SK-N-MC (cell line): Measurements from ENCODE around the gene TRA2B.

Experiments used
- EZH2 ChIP-seq: fragments of 200-600 bp; sonication (generic); IDR thresholded peaks from one replicate; pipeline ENCODE4 v1.6.1; 2017; ENCODE audit warnings: antibody characterized with exemption
- FOXP2 ChIP-seq: optimal IDR thresholded peaks from 2 replicates; pipeline ENCODE3; 2011; ENCODE audit warnings: mild to moderate bottlenecking, moderate library complexity; ENCODE audit not compliant: insufficient read depth; ENCODE audit errors: extremely low read length, control extremely low read depth
- POLR2AphosphoS5 ChIP-seq: IDR thresholded peaks from 2 replicates; pipeline ENCODE4 v1.6.1; 2012; ENCODE audit warnings: mild to moderate bottlenecking, low read depth, low read length, borderline replicate concordance

GRCh38 chr3:185948292-185948691 lies 10.5 kb upstream of the TRA2B start:
- TF ChIP-seq POLR2AphosphoS5: no peak
- TF ChIP-seq EZH2: no peak
- no peak for TF ChIP-seq FOXP2
